ENCODE results near the gene CNTFR. TPM values are rescaled to one million over a fixed set of nuclear protein-coding genes. Genes with fewer than 3 reads are reported as not detected.

The CNTFR gene
- total RNA-seq, 1 donor from 2014 or later = 8.6 TPM

- Histone ChIP-seq H3K27me3 (no peaks in the 10 kb centered on the region), H3K36me3 (no peaks in the 10 kb centered on the region), H3K4me2 (peak overlapping the region; percentile 33), H3K9me3 (ENCODE audit: low read depth) (no peaks in the 10 kb centered on the region), H4K20me1 (ENCODE audit: low read depth) (peaks cover 61% of the 10 kb centered on the region), H3K4me3 (no peak overlapping the region), H3K4me1 (peaks cover 63% of the 10 kb centered on the region), H2AFZ (replicated peaks) (no peak overlapping the region), H3K9ac (no peak overlapping the region), H3K79me2 (ENCODE audit: low read depth) (no peaks in the 10 kb centered on the region), H3F3A (ENCODE audit: low read depth) (peaks cover 20% of the 10 kb centered on the region), H3K27ac (no peak overlapping the region)
- Mint-ChIP-seq H3K4me1 (peaks cover 76% of the 10 kb centered on the region), H3K9me3 (peaks cover 2% of the 10 kb centered on the region), H3K27me3 (ENCODE audit: insufficient read depth, low read depth) (peaks cover 5% of the 10 kb centered on the region), H3K36me3 (peaks cover 33% of the 10 kb centered on the region), H3K4me3 (no peak overlapping the region), H3K27ac (no peak overlapping the region)
- DNase-seq (ENCODE audit: low spot score) = no peak
- TF ChIP-seq EZH2 (IDR thresholded peaks at IDR 0.05) = no peak
- TF ChIP-seq CTCF (IDR thresholded peaks at IDR 0.05) = no peak
- TF ChIP-seq EZH2phosphoT487 (IDR thresholded peaks at IDR 0.05) = no peak
Measured at GRCh38 chr9:34568774-34569173, 20.8 kb downstream of the CNTFR start.

GRCh38 chr9:34568133-34568532 lies 21.4 kb downstream of the CNTFR start:
- H3K27me3 ChIP-seq = no peaks in the 10 kb centered on the region
- H3K79me2 ChIP-seq (ENCODE audit: low read depth) = no peaks in the 10 kb centered on the region
- Mint-ChIP-seq H3K27me3 (ENCODE audit: insufficient read depth, low read depth) (peaks cover 8% of the 10 kb centered on the region), H3K27ac (no peak overlapping the region), H3K4me1 (peaks cover 70% of the 10 kb centered on the region), H3K36me3 (peaks cover 39% of the 10 kb centered on the region), H3K4me3 (no peak overlapping the region), H3K9me3 (peaks cover 2% of the 10 kb centered on the region)
- H3K4me2 ChIP-seq = peak overlapping the region; percentile 33
- no peak overlapping the region for H2AFZ ChIP-seq (replicated peaks)
- no peak for DNase-seq (ENCODE audit: low spot score)
- H3K27ac ChIP-seq = no peak overlapping the region
- TF ChIP-seq EZH2 (IDR thresholded peaks at IDR 0.05) (no peak), EZH2phosphoT487 (IDR thresholded peaks at IDR 0.05) (no peak), CTCF (IDR thresholded peaks at IDR 0.05) (no peak)
- H3K36me3 ChIP-seq = no peaks in the 10 kb centered on the region
- peaks cover 55% of the 10 kb centered on the region for H4K20me1 ChIP-seq (ENCODE audit: low read depth)
- H3F3A ChIP-seq (ENCODE audit: low read depth) = peaks cover 20% of the 10 kb centered on the region
- H3K4me3 ChIP-seq = no peak overlapping the region
- H3K9me3 ChIP-seq (ENCODE audit: low read depth) = no peaks in the 10 kb centered on the region
- no peak overlapping the region for H3K9ac ChIP-seq
- H3K4me1 ChIP-seq = peaks cover 57% of the 10 kb centered on the region

- H2AFZ ChIP-seq (replicated peaks) = no peak overlapping the region
- H3K27me3 Mint-ChIP-seq (ENCODE audit: insufficient read depth, low read depth) = peaks cover 8% of the 10 kb centered on the region
- TF ChIP-seq EZH2 (IDR thresholded peaks at IDR 0.05) (no peak), EZH2phosphoT487 (IDR thresholded peaks at IDR 0.05) (no peak), CTCF (IDR thresholded peaks at IDR 0.05) (no peak)
Measured at GRCh38 chr9:34566972-34567371, 22.6 kb downstream of the CNTFR start.

More at GRCh38 chr9:34566972-34567371, 22.6 kb downstream of the CNTFR start:
- no peak overlapping the region for H3K27ac ChIP-seq
- no peak overlapping the region for H3K4me3 ChIP-seq
- Mint-ChIP-seq H3K4me3 (peak overlapping the region; percentile 23), H3K27ac (peak overlapping the region; percentile 20), H3K36me3 (peaks cover 49% of the 10 kb centered on the region), H3K9me3 (peaks cover 8% of the 10 kb centered on the region), H3K4me1 (peaks cover 61% of the 10 kb centered on the region)
- H3K36me3 ChIP-seq = no peaks in the 10 kb centered on the region
- peaks cover 56% of the 10 kb centered on the region for H3K4me1 ChIP-seq
- no peak for DNase-seq (ENCODE audit: low spot score)
- H3K9me3 ChIP-seq (ENCODE audit: low read depth) = no peaks in the 10 kb centered on the region
- H3F3A ChIP-seq (ENCODE audit: low read depth) = peaks cover 20% of the 10 kb centered on the region
- H3K4me2 ChIP-seq = peak overlapping the region; percentile 71
- peaks cover 50% of the 10 kb centered on the region for H4K20me1 ChIP-seq (ENCODE audit: low read depth)
- no peaks in the 10 kb centered on the region for H3K27me3 ChIP-seq
- H3K79me2 ChIP-seq (ENCODE audit: low read depth) = no peaks in the 10 kb centered on the region
- H3K9ac ChIP-seq = no peak overlapping the region

Measured in neural progenitor cell (in vitro differentiated cells).